Measurements from ENCODE around the gene TNNT3. TPM values are rescaled to one million over a fixed set of nuclear protein-coding genes. Genes with fewer than 3 reads are reported as not detected.
"Not testable (repeated sequence)": the region's sequence is repeated elsewhere in the genome, so short reads cannot be mapped to it uniquely, and the experiment has no call there.

Gene TNNT3
- total RNA-seq, 6 experiments from 2014 or later: not detected

- no peak for TF ChIP-seq CTCF (IDR thresholded peaks at IDR 0.05)
- no peaks in the 10 kb centered on the region for H3K9me3 Mint-ChIP-seq
- H3K4me1 Mint-ChIP-seq (ENCODE audit: low read depth): peaks cover 8% of the 10 kb centered on the region
- no peak overlapping the region for H3K27ac Mint-ChIP-seq
- no peaks in the 10 kb centered on the region for H3K36me3 Mint-ChIP-seq (ENCODE audit: low read depth)
- no peak overlapping the region for H3K4me3 Mint-ChIP-seq
- peaks cover 17% of the 10 kb centered on the region for H3K27me3 Mint-ChIP-seq (ENCODE audit: insufficient read depth)
- no peak for DNase-seq
These were observed 16.7 kb downstream of the TNNT3 start for GRCh38 chr11:1936072-1936780.

- Mint-ChIP-seq H3K4me3 (no peak overlapping the region), H3K4me1 (ENCODE audit: low read depth) (peaks cover under 1% of the 10 kb centered on the region; the same call in 1 of the 2 replicates), H3K27me3 (ENCODE audit: insufficient read depth) (peaks cover 16% of the 10 kb centered on the region), H3K9me3 (no peaks in the 10 kb centered on the region), H3K36me3 (ENCODE audit: low read depth) (no peaks in the 10 kb centered on the region), H3K27ac (no peak overlapping the region)
- DNase-seq: no peak
- no peak for TF ChIP-seq CTCF (IDR thresholded peaks at IDR 0.05)
These were observed 17.5 kb downstream of the TNNT3 start for GRCh38 chr11:1936781-1937615.

- TF ChIP-seq CTCF (IDR thresholded peaks at IDR 0.05): no peak
- no peak for DNase-seq
- H3K9me3 Mint-ChIP-seq: no peaks in the 10 kb centered on the region
- peaks cover 15% of the 10 kb centered on the region for H3K27me3 Mint-ChIP-seq (ENCODE audit: insufficient read depth)
- no peak overlapping the region for H3K4me3 Mint-ChIP-seq
- no peak overlapping the region for H3K27ac Mint-ChIP-seq
- no peaks in the 10 kb centered on the region for H3K36me3 Mint-ChIP-seq (ENCODE audit: low read depth)
- no peaks in the 10 kb centered on the region for H3K4me1 Mint-ChIP-seq (ENCODE audit: low read depth)
These were observed 18.3 kb downstream of the TNNT3 start for GRCh38 chr11:1937616-1938342.

- Mint-ChIP-seq H3K4me1 (ENCODE audit: low read depth) (no peaks in the 10 kb centered on the region), H3K27me3 (ENCODE audit: insufficient read depth) (peaks cover 13% of the 10 kb centered on the region), H3K36me3 (ENCODE audit: low read depth) (no peaks in the 10 kb centered on the region), H3K4me3 (no peak overlapping the region), H3K9me3 (no peaks in the 10 kb centered on the region), H3K27ac (no peak overlapping the region)
- DNase-seq: no peak
- no peak for TF ChIP-seq CTCF (IDR thresholded peaks at IDR 0.05)
These were observed 19.0 kb downstream of the TNNT3 start for GRCh38 chr11:1938343-1939005.

- Mint-ChIP-seq H3K27ac (no peak overlapping the region), H3K36me3 (ENCODE audit: low read depth) (no peaks in the 10 kb centered on the region), H3K27me3 (ENCODE audit: insufficient read depth) (peaks cover 10% of the 10 kb centered on the region), H3K9me3 (no peaks in the 10 kb centered on the region), H3K4me3 (no peak overlapping the region), H3K4me1 (ENCODE audit: low read depth) (no peaks in the 10 kb centered on the region)
- no peak for TF ChIP-seq CTCF (IDR thresholded peaks at IDR 0.05)
- DNase-seq: no peak
These were observed 19.6 kb downstream of the TNNT3 start for GRCh38 chr11:1939006-1939625.

GRCh38 chr11:1939788-1940187 lies 20.3 kb downstream of the TNNT3 start:
- not testable (repeated sequence) for DNase-seq; H3K27ac Mint-ChIP-seq; H3K27me3 Mint-ChIP-seq (ENCODE audit: insufficient read depth); H3K4me3 Mint-ChIP-seq; H3K9me3 Mint-ChIP-seq; H3K36me3 Mint-ChIP-seq (ENCODE audit: low read depth); H3K4me1 Mint-ChIP-seq (ENCODE audit: low read depth)

Data from HFFc6 (cell line).